SW 1271 (cell line): Measurements from ENCODE around the gene ALPL.
"Not testable (repeated sequence)": the region's sequence is repeated elsewhere in the genome, so short reads cannot be mapped to it uniquely, and the experiment has no call there.

Experiments
- DNase-seq, 2 experiments: peaks; one replicate each; lab custom pipeline; 2025; lab: John Stamatoyannopoulos, UW

The ALPL gene

DNA sequence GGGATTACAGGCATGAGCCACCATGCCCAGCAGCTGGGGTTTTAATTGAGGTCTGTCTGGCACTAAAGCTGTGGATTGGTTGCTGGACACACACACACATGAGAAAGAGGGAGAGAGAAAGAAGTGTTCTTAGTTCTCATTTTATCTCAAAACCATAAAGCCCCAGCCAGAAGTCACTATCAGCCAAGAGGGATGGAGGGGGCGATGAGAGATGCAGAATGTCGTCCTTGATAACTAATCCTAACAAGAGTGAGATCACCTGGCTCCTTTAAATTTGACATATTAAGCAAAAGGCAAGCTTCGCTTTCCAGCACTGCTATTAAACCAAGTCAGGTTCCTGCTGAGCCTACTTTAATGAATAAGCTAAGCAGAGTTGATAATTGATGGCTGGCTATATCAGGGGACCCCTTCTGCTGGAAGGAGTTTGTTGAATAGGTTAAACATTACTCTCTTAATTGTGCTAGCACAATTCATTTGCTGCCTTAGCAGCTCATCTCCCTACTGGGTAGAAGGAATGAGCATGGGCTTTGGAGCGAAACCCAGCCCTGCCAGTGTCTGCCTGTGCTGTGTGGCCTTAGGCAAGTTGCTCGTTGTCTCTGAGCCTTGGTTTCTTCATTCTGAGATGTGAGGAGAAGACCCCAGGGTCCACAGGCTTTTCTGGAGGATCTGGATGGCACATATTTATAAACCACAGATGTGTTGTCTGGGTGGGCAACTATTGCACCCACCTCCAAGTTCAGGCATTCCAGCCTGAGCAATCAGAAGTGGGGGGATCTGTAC, 50.8 kb downstream of the ALPL start:
- DNase-seq: no peak

DNA sequence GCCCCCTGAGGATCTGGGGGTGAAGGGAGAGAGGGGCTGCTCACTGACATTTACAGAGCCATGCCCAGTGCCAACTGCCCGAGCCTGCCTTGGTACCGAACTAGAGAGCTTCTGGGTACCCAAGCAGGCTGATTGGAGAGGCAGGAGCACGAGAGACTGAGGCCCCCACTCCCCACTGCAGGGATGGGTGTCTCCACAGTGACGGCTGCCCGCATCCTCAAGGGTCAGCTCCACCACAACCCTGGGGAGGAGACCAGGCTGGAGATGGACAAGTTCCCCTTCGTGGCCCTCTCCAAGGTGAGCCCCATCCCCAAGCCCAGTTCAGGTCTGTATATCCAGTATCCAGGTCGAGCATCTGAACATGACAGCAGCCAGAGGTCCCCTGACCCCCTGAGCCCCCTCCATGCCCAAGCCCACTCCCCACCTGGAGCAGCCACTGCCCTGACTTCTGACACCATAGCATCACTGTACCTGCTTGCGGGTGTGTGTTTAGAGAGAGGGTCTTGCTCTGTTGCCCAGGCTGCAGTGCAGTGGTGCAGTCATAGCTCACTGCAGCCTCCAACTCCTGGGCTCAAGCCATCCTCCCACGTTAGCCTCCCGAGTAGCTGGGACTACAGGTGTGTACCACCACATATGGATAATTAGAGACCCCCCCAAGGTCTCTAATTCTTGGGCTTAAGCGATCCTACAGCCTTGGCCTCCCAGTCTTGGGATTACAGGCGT, 51.9 kb downstream of the ALPL start:
- no peak for DNase-seq

DNA sequence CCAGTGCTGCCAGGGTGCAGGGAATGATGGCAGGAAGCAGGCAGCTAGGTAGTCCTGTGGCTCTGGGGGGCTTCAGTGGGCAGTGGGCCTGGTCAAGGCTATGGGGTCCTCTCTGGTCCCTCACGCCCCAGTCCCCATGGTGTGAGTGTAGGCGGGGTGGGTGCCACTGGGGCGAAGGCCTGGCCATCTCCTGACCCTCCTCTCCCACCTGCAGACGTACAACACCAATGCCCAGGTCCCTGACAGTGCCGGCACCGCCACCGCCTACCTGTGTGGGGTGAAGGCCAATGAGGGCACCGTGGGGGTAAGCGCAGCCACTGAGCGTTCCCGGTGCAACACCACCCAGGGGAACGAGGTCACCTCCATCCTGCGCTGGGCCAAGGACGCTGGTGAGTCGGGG, 53.7 kb downstream of the ALPL start:
- DNase-seq: no peak

DNA sequence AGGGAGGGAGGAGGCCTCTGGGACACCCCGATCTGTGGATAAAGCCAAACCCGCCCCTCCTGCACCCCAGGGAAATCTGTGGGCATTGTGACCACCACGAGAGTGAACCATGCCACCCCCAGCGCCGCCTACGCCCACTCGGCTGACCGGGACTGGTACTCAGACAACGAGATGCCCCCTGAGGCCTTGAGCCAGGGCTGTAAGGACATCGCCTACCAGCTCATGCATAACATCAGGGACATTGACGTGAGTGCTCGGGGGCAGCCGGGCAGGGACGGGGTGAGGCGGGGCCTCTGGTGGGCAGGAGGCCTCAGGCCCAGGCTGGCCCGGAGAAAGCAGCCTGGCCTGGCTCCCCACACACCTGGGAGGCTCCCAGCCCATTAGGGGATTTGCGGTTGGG, 54.7 kb downstream of the ALPL start:
- no peak for DNase-seq

DNA sequence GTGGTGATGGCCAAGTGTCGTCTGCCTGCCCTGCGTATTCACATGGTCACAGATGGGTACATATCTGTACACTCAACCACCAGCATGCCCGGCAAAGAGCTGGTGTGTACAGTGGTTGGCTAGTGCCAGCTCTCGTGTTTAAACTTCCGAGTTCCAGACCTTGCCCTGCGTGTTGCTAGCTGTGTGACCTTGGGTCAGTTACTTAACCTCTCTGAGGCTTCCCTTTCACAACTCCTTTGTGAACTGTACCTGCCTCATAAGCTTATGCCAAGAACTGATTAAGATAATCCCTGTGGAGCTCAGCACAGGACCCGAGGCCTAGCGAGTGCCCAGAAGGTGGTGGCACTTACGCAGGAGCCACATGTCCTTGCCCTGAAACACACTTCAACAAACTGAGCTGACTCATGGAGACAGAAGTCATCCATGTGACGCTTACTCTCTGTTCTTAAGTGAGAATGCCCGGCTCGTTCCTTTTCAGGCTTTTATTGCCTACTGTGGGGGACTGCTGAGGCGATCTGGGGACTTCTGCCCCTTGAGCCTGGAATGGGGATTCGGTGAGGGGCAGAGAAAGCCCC, 55.4 kb downstream of the ALPL start:
- DNase-seq: no peak

DNA sequence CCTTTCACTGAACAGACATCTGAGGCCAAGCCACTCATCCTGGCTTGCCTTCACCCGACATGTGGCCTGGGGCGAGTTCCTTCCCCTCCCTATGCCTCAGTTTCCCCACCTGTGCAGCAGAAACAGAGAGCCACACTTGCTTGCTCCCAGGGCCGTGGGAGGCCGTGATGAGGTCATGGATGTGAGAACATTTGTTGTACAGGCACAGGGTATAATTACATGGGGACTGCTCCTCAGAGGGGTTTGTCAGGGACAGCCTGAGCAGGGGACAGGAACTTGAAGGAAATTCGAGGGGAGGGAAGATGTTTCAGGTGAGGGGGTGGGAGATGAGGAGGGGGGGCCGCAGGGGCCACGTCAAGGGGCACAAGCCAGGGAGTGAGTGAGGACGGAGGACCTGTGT, 56.1 kb downstream of the ALPL start:
- no peak for DNase-seq

DNA sequence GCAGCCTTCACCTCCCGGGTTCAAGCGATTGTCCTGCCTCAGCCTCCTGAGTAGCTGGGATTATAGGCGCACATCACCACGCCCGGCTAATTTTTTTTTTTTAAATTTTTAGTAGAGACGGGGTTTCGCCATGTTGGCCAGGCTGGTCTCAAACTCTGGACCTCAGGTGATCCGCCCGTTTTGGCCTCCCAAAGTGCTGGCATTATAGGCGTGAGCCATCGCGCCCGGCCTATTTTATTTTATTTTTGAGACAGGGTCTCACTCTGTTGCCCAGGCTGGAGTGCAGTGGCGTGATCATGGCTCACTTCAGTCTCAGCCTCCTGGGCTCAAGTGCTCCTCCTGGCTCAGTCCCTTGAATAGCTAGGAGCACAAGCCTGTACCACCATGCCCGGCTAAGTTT, 57.1 kb downstream of the ALPL start:
- not testable (repeated sequence) for DNase-seq

DNA sequence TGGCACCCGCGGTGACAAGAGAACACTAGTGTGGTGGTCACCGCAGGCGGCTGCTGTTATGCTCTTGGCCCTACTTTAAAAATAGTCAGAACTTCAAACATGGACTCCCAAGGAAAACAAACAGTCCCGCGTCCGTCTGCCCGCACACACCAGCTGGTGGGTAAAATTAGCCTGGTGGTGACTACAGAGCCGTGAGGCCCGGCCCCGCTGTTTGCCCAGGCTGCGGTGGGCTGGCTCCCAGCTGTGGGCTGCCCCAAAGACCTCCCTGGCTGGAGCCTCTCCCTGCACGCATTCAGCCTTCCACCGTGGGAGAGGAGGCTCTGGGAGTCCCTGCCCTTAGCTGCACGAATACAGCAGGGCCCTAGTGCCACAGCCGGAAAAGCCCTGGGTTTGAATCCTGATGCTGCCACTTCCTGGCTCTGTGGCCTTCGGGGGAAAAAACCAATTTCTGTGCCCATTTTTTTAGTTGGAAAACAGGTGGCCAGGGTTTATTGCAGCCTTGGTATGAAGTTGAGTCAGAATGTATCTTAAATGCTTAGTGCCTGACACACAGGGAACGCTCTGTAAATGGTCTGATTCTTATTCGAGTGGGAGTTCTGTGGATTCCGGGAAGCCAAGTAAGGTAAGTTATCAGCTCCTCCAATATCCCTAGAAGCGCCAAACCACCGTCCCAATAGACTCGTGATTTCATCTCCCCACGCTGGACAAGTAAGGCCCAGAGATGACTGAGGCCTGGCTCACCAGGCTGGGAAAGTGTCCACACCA, 58.2 kb downstream of the ALPL start:
- no peak for DNase-seq

DNA sequence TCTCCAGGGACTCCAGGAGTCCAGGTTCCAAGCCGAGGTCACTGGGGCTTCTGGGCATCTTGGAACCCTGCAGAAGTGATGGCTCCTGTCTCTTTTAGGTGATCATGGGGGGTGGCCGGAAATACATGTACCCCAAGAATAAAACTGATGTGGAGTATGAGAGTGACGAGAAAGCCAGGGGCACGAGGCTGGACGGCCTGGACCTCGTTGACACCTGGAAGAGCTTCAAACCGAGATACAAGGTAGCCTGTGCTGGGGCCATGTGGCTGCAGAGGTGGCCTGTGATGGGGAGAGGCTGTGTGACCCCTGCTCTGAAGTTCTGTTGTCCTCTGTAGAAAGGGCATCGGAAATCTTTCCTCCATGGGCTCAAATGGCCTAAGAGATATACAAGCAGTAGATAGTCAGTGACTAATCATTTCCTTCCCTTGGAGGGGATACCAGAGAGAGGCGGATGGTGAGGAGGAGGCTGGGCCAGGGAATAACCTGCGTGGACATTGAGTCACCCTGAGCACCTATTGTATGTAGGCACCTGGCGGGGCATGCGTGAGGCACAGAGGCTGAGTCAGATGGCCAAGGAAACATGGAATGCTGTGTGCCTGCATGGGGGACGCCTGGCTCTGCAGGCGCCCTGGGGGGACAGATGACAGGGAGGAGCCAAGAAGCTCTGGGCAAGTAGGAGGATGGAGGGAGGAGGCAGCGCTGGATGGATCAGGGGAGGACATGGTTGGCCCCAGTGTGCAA, 59.0 kb downstream of the ALPL start:
- no peak for DNase-seq

DNA sequence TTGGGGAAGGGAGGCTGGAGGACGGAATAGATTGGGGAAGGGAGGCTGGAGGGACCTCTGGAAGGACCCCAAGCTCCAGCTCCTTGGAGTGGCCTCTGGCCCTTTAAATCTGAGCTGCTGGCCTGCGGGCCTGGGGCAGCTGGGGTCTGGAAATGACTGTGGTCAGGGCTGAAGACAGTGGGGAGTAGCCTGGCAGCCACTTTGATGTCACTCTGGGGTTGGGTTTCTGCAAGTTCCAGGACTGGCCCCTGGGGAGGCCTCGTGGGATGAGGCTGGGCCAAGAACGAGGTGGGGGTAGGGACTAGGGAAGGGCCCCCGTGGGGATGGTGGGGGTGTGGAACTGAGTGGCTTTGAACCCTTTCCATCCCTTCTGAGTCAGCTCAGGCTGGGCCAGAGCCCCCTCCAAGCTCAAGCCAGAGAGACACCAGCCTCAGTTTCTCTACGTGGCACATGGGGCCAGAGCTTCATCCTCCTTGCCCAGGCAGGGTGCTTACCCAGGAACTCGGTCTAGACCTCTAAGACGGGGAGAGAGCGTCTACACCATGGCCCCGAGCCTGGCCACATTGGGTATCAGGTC, 59.7 kb downstream of the ALPL start:
- no peak for DNase-seq

DNA sequence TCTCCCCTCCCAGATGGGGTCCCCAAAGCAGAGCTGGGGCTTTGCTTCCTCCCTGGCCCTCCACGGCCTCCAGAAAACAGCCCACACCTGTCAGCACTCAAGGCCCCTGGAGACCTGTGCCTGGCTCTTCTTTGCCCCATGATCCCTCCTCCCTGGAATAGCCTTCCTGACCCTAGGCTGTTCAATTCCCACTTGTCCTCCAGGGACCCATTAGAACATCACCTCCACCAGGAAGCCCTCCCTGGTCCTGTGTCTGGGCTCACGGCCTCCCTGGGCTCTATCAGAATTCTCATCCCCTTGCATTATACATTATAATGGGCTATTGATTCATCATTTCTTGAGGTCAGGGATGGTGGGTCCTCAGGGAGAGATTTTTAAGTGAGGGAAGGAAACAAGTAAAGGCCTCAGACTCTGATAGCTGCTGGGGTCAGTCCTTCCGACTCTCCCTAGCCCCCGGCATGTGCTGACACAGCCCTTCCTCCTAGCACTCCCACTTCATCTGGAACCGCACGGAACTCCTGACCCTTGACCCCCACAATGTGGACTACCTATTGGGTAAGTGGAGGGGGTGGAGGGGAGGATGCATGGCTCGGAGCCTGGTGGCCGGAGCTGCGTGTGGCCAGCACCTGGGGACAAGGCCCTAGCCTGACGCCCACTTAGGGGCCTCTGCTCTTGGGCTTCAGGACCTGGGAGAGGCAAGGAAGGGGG, 60.8 kb downstream of the ALPL start:
- no peak for DNase-seq

DNA sequence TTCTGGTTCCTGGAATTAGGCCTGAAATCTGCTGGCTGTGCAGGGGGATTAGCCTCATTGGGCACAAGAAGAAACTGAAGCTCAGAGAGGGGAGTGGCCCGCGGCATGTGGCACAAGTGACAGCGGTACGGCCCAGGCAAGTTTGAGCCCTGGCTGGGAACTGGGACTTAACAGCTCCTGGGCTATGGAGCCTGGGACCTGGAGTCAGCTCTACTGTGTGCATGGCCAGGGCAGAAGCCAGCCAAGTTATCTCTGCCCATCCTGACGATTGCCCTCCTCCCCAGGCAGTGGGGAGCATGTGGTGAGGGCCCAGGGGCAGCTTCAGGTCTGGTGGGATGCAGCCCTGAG, 61.3 kb downstream of the ALPL start:
- DNase-seq: no peak

DNA sequence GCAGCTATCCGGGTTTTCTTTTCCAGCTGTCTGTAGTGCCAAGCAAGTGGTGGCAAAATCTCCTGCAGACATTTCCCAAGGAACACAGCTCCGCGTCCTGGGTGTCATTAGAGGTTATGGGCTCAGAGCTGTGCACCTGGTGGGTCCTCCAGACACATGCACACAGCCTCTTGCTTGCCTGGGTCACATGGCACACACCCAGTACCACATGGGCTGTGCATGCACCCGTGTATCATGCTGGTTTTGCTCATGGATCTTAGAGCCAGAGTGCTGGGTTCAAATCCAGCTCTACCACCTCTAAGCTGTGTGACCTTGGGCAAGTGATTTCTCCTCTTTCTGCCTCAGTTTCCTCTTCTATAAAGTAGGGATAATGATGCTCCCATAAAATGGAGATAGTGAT, 61.7 kb downstream of the ALPL start:
- no peak for DNase-seq

DNA sequence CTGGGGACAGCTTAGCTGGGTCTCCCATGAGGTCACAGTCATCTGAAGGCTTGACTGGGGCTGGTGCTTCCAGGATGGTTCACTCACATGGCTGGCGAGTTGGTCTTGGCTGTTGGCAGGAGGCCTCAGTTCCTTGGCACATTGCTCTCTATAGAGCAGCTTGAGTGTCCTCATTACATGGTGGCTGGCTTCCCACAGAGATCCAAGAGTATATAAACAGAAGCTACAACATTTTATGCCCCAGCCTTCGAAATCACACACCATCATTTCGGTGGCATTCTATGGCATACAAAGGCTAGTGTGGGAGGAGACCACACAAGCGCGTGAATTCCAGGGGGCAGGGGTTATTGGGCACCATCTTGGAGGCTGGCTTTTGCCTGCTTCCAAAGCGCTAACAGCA, 63.0 kb downstream of the ALPL start:
- DNase-seq: no peak

DNA sequence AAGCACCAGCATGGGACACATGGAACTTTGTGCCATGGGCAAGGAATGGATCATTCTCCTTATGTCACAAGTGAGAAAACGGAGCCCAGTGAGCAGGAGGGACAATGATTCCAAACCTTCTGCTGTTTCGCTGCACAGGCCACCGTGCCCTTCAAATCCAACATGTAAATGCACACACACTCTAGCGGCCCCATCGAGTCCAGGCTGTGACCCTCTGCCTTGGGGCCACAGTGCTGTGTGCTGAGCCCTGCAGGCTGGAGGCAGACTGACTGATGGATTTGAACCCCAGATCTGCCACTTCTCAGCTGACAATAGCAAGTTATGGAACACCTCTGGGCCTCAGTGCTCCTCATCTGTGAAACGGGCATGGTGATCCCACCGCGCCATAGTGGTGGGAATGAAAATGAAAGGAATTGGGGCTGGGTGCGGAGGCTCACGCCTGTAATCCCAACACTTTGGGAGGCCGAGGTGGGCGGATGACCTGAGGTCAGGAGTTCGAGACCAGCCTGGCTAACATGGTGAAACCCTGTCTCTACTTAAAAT, 63.6 kb downstream of the ALPL start:
- DNase-seq: no peak

DNA sequence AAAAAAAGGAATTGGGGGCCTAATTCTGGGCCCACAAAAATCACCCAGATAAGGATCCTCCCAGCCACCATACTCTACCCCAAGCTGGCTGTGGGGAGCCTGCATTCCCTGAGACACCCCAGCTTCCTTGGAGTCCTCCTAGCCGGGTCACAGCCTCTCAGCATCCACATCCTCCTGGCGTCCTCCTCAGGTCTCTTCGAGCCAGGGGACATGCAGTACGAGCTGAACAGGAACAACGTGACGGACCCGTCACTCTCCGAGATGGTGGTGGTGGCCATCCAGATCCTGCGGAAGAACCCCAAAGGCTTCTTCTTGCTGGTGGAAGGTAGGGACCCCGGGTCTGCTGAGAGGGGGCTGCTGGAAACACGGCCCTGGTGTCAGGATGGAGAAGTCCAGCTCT, 64.3 kb downstream of the ALPL start:
- DNase-seq: no peak

DNA sequence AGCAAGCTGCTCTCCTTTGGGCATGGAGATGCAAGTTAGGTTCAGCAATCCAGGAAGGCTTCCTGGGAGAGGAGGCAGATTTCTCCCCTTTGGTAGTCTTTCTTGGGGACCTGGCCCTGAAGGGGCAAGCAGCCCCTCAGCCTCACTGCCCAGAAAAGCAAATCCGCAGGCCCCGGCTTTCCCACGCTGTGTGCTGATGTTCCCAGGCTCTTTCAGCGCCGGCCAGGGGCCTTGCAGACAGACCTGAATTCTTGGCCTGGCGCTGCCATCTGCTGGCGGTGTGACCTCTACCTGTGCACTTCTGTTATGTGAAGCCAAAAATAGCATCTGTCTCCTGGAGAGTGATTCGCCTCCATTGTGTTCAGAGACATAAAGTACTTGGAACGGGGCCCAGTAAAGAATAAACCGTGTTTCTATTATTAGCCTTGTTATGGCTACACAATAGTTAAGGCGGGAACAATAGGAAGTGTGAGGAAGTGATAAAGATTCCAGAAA, 64.8 kb downstream of the ALPL start:
- DNase-seq: peak in 1 of 2 experiments; percentile 48

DNA sequence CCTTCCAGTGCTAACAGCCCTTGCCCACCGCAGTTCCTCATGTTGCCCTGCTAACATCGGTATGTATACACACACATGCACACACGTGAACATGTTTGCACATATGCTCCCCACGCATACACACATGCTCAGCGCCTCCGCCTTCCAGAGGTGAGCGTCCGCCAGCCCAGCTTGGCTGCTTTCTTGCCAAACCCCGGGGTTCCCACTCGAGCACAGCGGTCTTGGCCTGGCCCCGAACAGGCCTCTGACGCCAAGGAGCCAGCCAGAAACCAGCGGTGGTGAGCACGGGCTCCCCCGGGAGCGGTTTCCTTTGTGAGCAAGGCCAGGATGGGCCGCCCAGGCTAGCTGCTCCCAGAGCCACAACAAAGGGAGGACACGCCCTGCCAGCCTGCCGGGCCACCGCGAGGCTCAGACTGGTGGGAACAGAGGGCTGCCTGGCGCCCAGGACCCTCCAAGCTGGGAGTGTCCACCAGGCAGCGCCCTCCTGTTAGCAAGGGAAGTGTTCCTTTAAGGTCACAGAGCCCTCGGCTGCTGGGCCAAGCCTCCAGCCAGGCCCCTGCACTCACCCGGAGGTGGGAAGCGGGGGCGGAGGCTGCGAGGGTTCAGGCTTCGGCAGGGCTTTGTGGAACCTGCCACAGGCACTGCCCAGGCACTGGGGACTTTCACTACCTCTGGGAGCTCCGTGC, 65.4 kb downstream of the ALPL start:
- DNase-seq: no peak

DNA sequence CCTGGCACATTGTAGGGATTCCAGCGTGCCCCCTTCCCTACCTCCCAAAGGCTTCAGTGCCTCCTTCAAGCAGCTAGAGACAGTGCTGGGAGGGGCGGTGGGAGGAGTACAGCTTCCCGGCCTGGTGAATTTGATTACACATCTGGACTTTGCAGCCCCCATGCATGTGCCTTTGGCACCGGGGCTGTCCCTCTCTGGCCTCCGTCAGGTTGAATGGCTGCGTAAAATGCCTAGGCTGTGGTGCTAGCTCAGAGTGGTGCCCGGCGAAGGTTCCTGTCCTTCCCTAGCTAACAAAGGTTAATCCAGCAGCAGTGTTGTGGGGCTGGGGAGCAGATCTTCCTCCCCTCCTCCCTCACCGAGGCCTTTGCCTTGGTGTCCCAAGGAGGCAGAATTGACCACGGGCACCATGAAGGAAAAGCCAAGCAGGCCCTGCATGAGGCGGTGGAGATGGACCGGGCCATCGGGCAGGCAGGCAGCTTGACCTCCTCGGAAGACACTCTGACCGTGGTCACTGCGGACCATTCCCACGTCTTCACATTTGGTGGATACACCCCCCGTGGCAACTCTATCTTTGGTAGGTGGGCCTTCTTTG, 66.2 kb downstream of the ALPL start:
- no peak for DNase-seq
